Measurements from ENCODE around the gene TTR. TPM values are rescaled to one million over a fixed set of nuclear protein-coding genes. Genes with fewer than 3 reads are reported as not detected.

The TTR gene
- total and polyA plus RNA-seq, 4 donors = 295 to 4,751 (median 926) TPM

DNA sequence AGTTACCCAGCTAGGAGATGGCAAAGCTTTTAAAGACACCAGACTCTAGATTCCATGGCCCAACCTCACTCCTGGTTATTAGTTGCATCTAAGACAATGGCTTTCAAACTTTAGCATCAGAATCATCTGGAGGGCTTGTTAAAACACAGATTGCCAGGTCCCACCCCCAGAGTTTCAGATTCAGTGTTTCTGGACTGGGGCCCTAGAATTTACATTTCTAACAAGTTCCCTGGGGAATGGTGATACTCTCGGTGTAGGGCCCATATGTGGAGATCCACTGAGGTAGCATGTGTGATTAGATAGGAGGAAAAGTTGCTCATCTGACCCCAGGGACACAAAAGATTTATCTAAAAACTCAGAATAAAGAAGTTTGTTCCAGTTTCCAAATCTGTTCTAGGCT lies 14.5 kb upstream of the TTR start:
- Histone ChIP-seq H3K4me3 (ENCODE audit: low read depth in 1 of 3, low read length in 3 of 3) (no peak overlapping the region), H3K9me3 (ENCODE audit: control insufficient read depth in 4 of 4, low read length in 3 of 4) (no peaks in the 10 kb centered on the region), H3K36me3 (ENCODE audit: control insufficient read depth in 4 of 4, insufficient read depth in 3 of 4, low read depth in 1 of 4, low read length in 3 of 4) (no peaks in the 10 kb centered on the region), H3K9ac (ENCODE audit: low read depth in 1 of 2, low read length in 2 of 2) (no peak overlapping the region), H3K4me1 (ENCODE audit: control insufficient read depth in 4 of 4, insufficient read depth in 4 of 4, low read length in 3 of 4) (peaks cover 5 to 71% (median 52%) of the 10 kb centered on the region in 4 donors), H3K27me3 (ENCODE audit: control insufficient read depth in 4 of 4, insufficient read depth in 4 of 4, low read length in 3 of 4) (no peaks in the 10 kb centered on the region), H3K27ac (ENCODE audit: low read depth in 1 of 2, low read length in 2 of 2) (no peak overlapping the region)
- no peak for DNase-seq (ENCODE audit: low spot score)
- 81% methylated on average over 1 of the region's 1 CpG for WGBS
- TF ChIP-seq, protein P1, sequence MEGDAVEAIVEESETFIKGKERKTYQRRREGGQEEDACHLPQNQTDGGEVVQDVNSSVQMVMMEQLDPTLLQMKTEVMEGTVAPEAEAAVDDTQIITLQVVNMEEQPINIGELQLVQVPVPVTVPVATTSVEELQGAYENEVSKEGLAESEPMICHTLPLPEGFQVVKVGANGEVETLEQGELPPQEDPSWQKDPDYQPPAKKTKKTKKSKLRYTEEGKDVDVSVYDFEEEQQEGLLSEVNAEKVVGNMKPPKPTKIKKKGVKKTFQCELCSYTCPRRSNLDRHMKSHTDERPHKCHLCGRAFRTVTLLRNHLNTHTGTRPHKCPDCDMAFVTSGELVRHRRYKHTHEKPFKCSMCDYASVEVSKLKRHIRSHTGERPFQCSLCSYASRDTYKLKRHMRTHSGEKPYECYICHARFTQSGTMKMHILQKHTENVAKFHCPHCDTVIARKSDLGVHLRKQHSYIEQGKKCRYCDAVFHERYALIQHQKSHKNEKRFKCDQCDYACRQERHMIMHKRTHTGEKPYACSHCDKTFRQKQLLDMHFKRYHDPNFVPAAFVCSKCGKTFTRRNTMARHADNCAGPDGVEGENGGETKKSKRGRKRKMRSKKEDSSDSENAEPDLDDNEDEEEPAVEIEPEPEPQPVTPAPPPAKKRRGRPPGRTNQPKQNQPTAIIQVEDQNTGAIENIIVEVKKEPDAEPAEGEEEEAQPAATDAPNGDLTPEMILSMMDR (IDR thresholded peaks at IDR 0.05; ENCODE audit: low read depth, low read length, missing input control) = no peak
- TF ChIP-seq YY1 (IDR thresholded peaks at IDR 0.05) (no peak), JUND (IDR thresholded peaks at IDR 0.05) (no peak), GABPA (IDR thresholded peaks at IDR 0.05 in 1 of 2, conservative IDR thresholded peaks at IDR 0.05 in 1 of 2) (no peak), TAF1 (conservative IDR thresholded peaks at IDR 0.05) (no peak), RAD21 (IDR thresholded peaks at IDR 0.05) (no peak)
- TF ChIP-seq, protein P2, sequence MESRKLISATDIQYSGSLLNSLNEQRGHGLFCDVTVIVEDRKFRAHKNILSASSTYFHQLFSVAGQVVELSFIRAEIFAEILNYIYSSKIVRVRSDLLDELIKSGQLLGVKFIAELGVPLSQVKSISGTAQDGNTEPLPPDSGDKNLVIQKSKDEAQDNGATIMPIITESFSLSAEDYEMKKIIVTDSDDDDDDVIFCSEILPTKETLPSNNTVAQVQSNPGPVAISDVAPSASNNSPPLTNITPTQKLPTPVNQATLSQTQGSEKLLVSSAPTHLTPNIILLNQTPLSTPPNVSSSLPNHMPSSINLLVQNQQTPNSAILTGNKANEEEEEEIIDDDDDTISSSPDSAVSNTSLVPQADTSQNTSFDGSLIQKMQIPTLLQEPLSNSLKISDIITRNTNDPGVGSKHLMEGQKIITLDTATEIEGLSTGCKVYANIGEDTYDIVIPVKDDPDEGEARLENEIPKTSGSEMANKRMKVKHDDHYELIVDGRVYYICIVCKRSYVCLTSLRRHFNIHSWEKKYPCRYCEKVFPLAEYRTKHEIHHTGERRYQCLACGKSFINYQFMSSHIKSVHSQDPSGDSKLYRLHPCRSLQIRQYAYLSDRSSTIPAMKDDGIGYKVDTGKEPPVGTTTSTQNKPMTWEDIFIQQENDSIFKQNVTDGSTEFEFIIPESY (IDR thresholded peaks at IDR 0.05) = no peak
- TF ChIP-seq, protein P3, sequence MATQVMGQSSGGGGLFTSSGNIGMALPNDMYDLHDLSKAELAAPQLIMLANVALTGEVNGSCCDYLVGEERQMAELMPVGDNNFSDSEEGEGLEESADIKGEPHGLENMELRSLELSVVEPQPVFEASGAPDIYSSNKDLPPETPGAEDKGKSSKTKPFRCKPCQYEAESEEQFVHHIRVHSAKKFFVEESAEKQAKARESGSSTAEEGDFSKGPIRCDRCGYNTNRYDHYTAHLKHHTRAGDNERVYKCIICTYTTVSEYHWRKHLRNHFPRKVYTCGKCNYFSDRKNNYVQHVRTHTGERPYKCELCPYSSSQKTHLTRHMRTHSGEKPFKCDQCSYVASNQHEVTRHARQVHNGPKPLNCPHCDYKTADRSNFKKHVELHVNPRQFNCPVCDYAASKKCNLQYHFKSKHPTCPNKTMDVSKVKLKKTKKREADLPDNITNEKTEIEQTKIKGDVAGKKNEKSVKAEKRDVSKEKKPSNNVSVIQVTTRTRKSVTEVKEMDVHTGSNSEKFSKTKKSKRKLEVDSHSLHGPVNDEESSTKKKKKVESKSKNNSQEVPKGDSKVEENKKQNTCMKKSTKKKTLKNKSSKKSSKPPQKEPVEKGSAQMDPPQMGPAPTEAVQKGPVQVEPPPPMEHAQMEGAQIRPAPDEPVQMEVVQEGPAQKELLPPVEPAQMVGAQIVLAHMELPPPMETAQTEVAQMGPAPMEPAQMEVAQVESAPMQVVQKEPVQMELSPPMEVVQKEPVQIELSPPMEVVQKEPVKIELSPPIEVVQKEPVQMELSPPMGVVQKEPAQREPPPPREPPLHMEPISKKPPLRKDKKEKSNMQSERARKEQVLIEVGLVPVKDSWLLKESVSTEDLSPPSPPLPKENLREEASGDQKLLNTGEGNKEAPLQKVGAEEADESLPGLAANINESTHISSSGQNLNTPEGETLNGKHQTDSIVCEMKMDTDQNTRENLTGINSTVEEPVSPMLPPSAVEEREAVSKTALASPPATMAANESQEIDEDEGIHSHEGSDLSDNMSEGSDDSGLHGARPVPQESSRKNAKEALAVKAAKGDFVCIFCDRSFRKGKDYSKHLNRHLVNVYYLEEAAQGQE (IDR thresholded peaks at IDR 0.05) = no peak

DNA sequence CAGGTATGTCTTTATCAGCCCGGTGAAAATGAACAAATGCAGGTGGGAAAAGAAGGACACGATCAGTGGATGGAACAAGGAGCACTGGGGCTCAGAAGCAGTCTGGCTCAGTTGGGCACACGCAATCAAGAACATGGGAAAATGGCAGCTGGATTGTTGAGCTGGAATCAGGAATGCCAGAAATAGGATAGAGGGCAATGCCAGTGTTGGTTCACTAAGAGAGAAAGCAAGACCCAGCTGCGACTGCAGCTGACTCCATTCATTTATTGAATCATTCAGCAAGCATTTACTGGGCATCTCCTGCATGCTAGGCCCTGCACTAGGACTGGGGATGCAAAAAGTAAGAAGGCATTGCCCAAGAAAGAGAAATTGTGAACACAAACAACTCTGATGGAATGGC lies 13.6 kb upstream of the TTR start:
- WGBS = 96% methylated on average over 4 of the region's 4 CpGs
- no peak for DNase-seq (ENCODE audit: low spot score)
- TF ChIP-seq, protein P4, sequence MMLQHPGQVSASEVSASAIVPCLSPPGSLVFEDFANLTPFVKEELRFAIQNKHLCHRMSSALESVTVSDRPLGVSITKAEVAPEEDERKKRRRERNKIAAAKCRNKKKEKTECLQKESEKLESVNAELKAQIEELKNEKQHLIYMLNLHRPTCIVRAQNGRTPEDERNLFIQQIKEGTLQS (IDR thresholded peaks at IDR 0.05) = no peak
- TF ChIP-seq EGR1 (IDR thresholded peaks at IDR 0.05; ENCODE audit: low read depth in 2 of 2) (no peak), RXRA (IDR thresholded peaks at IDR 0.05) (no peak), HNF4A (conservative IDR thresholded peaks at IDR 0.05) (no peak)
- TF ChIP-seq, protein P3 (IDR thresholded peaks at IDR 0.05) = no peak
- Histone ChIP-seq H3K4me3 (ENCODE audit: low read depth in 1 of 3, low read length in 3 of 3) (no peak overlapping the region), H3K4me1 (ENCODE audit: control insufficient read depth in 4 of 4, insufficient read depth in 4 of 4, low read length in 3 of 4) (peaks cover 5 to 68% (median 43%) of the 10 kb centered on the region in 4 donors), H3K27me3 (ENCODE audit: control insufficient read depth in 4 of 4, insufficient read depth in 4 of 4, low read length in 3 of 4) (no peaks in the 10 kb centered on the region), H3K9ac (ENCODE audit: low read depth in 1 of 2, low read length in 2 of 2) (no peak overlapping the region), H3K9me3 (ENCODE audit: control insufficient read depth in 4 of 4, low read length in 3 of 4) (no peaks in the 10 kb centered on the region), H3K36me3 (ENCODE audit: control insufficient read depth in 4 of 4, insufficient read depth in 3 of 4, low read depth in 1 of 4, low read length in 3 of 4) (no peaks in the 10 kb centered on the region), H3K27ac (ENCODE audit: low read depth in 1 of 2, low read length in 2 of 2) (no peak overlapping the region)
